ENCODE results near the gene FANCF.

DNA sequence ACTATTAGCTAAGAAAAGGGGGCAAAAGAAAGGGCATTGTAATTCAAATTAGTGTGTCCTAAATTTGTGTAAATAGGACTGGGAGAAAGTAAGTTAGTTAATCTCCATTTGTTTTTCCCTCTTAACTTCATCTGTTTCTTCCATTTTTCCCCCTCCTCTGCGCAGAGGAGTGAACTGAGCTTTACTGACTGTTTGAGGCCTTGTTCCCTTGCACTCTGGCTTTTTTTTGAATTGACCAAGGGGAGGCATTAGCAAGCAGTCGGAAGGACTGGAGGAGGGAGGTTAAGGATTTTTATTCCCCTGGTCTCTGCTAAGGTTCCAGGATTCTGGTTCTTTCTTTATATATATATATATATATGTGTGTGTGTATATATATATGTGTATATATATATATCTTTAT lies 15.2 kb upstream of the FANCF start:
- no peak for TF ChIP-seq EZH2 (IDR thresholded peaks at IDR 0.05; ENCODE audit: borderline replicate concordance, low read depth, low read length, poor library complexity, severe bottlenecking)
- TF ChIP-seq, protein P1, sequence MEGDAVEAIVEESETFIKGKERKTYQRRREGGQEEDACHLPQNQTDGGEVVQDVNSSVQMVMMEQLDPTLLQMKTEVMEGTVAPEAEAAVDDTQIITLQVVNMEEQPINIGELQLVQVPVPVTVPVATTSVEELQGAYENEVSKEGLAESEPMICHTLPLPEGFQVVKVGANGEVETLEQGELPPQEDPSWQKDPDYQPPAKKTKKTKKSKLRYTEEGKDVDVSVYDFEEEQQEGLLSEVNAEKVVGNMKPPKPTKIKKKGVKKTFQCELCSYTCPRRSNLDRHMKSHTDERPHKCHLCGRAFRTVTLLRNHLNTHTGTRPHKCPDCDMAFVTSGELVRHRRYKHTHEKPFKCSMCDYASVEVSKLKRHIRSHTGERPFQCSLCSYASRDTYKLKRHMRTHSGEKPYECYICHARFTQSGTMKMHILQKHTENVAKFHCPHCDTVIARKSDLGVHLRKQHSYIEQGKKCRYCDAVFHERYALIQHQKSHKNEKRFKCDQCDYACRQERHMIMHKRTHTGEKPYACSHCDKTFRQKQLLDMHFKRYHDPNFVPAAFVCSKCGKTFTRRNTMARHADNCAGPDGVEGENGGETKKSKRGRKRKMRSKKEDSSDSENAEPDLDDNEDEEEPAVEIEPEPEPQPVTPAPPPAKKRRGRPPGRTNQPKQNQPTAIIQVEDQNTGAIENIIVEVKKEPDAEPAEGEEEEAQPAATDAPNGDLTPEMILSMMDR (conservative IDR thresholded peaks at IDR 0.05; ENCODE audit: low read depth, low read length) = no peak

All from A673 (cell line).